ENCODE measurements around the gene ANKMY1.

GRCh38 chr2:240585681-240586197 lies 28.0 kb upstream of the ANKMY1 start:
- TF ChIP-seq OSR1 (CRISPR knock-in tag; IDR thresholded peaks at IDR 0.05) (no peak), PATZ1 (CRISPR knock-in tag; IDR thresholded peaks at IDR 0.05; ENCODE audit: borderline replicate concordance) (no peak)
